Gastroesophageal sphincter (tissue), 3 donors: ENCODE measurements around the gene PLEKHM2.
"Not testable (repeated sequence)": the region's sequence is repeated elsewhere in the genome, so short reads cannot be mapped to it uniquely, and the experiment has no call there.

Experiments used
- EP300 ChIP-seq: sonication (generic); formaldehyde crosslinking; IDR thresholded peaks from one replicate; pipeline ENCODE4 v1.6.1; 2017; ENCODE audit warnings: antibody characterized with exemption, mild to moderate bottlenecking
- POLR2A ChIP-seq, 2 donors: fragments of 450-650 bp; IDR thresholded peaks; one replicate each; pipeline ENCODE4 v1.6.1; 2017; ENCODE audit warnings: antibody characterized with exemption in 2 of 2, mild to moderate bottlenecking in 2 of 2, moderate library complexity in 1 of 2
- TF ChIP-seq, protein P1 (sequence below), 4 experiments: fragments of 200-600 bp in 2 of 4; fragments of 450-650 bp in 2 of 4; sonication (generic) in 1 of 4; IDR thresholded peaks; one replicate each; pipeline ENCODE4 v1.5.1; 2017 to 2019; ENCODE audit warnings: antibody characterized with exemption in 4 of 4, mild to moderate bottlenecking in 2 of 4, moderate library complexity in 2 of 4

DNA sequence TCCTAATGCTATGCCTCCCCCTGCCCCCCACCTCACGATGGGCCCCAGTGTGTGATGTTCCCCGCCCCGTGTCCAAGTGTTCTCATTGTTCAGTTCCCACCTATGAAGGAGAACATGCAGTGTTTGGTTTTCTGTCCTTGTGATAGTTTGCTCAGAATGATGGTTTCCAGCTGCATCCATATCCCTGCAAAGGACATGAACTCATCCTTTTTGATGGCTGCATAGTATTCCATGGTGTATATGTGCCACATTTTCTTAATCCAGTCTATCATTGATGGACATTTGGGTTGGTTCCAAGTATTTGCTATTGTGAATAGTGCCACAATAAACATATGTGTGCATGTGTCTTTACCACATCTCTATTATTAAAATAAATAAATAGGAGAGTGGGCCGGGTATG lies 15.2 kb downstream of the PLEKHM2 start:
- TF ChIP-seq, protein P1, sequence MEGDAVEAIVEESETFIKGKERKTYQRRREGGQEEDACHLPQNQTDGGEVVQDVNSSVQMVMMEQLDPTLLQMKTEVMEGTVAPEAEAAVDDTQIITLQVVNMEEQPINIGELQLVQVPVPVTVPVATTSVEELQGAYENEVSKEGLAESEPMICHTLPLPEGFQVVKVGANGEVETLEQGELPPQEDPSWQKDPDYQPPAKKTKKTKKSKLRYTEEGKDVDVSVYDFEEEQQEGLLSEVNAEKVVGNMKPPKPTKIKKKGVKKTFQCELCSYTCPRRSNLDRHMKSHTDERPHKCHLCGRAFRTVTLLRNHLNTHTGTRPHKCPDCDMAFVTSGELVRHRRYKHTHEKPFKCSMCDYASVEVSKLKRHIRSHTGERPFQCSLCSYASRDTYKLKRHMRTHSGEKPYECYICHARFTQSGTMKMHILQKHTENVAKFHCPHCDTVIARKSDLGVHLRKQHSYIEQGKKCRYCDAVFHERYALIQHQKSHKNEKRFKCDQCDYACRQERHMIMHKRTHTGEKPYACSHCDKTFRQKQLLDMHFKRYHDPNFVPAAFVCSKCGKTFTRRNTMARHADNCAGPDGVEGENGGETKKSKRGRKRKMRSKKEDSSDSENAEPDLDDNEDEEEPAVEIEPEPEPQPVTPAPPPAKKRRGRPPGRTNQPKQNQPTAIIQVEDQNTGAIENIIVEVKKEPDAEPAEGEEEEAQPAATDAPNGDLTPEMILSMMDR (IDR thresholded peaks at IDR 0.05), result not testable (repeated sequence)
- TF ChIP-seq POLR2A (IDR thresholded peaks at IDR 0.05); EP300: not testable (repeated sequence)
